Adrenal gland (tissue), 12 donors: ENCODE measurements around the gene SEPHS1. TPM values are rescaled to one million over a fixed set of nuclear protein-coding genes. Genes with fewer than 3 reads are reported as not detected.
"Not testable (repeated sequence)": the region's sequence is repeated elsewhere in the genome, so short reads cannot be mapped to it uniquely, and the experiment has no call there.

Experiments used
- DNase-seq, 7 donors: peaks; one replicate each; pipeline ENCODE4 v3.0.0-alpha.2; 2019 to 2020
- H3K27ac ChIP-seq, 5 donors: fragments of 200-600 bp; sonication (generic) in 4 of 5; 1 replicate in 3 of 5; 2 replicates in 2 of 5; pipeline versions ENCODE4 v1.5.1 to v1.8.0; 2016 to 2020; ENCODE audit warnings: mild to moderate bottlenecking in 1 of 5
- H3K27me3 ChIP-seq: fragments of 200-600 bp; 2 replicates; pipeline ENCODE4 v1.8.0; 2021
- H3K36me3 ChIP-seq, 2 donors: fragments of 200-600 bp; replicated peaks in 1 of 2; 1 replicate in 1 of 2; 2 replicates in 1 of 2; pipeline versions ENCODE4 v1.5.1 to v1.8.0; 2018 to 2022
- H3K4me1 ChIP-seq, 2 donors: fragments of 200-600 bp; replicated peaks in 1 of 2; 1 replicate in 1 of 2; 2 replicates in 1 of 2; pipeline versions ENCODE4 v1.5.1 to v1.8.0; 2018 to 2021
- H3K4me3 ChIP-seq, 4 donors: fragments of 200-600 bp; sonication (generic) in 3 of 4; one replicate each; pipeline ENCODE4 v1.5.1; 2016 to 2018
- H3K9me3 ChIP-seq, 3 donors: fragments of 200-600 bp; sonication (generic) in 1 of 3; replicated peaks in 1 of 3; 1 replicate in 2 of 3; 2 replicates in 1 of 3; pipeline versions ENCODE4 v1.5.1 to v1.8.0; 2016 to 2021
- CTCF ChIP-seq, 6 experiments: fragments of 450-650 bp in 4 of 6; fragments of 200-600 bp in 2 of 6; sonication (generic) in 1 of 6; IDR thresholded peaks; 1 replicate in 5 of 6; 2 replicates in 1 of 6; pipeline versions ENCODE4 v1.5.1 to v1.8.0; 2016 to 2021; ENCODE audit warnings: antibody characterized with exemption in 6 of 6, mild to moderate bottlenecking in 2 of 6, moderate library complexity in 1 of 6
- POLR2A ChIP-seq, 2 donors: fragments of 450-650 bp; IDR thresholded peaks; one replicate each; pipeline ENCODE4 v1.6.1; 2017; ENCODE audit warnings: antibody characterized with exemption in 2 of 2, mild to moderate bottlenecking in 2 of 2, moderate library complexity in 1 of 2
- WGBS, 4 donors: extraction: QIAGEN DNeasy Blood & Tissue Kit in 2 of 4; methylation state at CpG; one replicate each; pipeline versions ENCODE4 v1.1.5 to v1.1.7; 2013 to 2017; 5-methylcytosine and 5-hydroxymethylcytosine counted together
- intact Hi-C, 2 donors: fragments of 100-400 bp; cut with DNase I; formaldehyde crosslinking; loops; one replicate each; pipeline versions ENCODE4 v1.14.1 to v1.15.0; 2022 to 2023
- polyA plus RNA-seq, 3 donors: library from polyadenylated mRNA; stranded (reverse); fragments of 200-250 nt in 2 of 3; fragments of 350-450 nt in 1 of 3; fragmentation: Illumina TruSeq in 1 of 3; extraction: RNeasy Lipid Tissue Mini Kit (QIAGEN cat#74804) in 1 of 3; gene quantifications; one replicate each; pipeline ENCODE4 v1.2.3, GENCODE V29; 2013 to 2014
- total RNA-seq, 9 donors: library from RNA; depleted of rRNA in 4 of 9; stranded (reverse); fragments of >200 nt in 4 of 9; fragments of 120-200 nt in 1 of 9; fragmentation: NEBNext Ultra II Directional in 1 of 9; extraction: Animal tissue kit (Norgen Biotek cat#: 25700) in 1 of 9; gene quantifications; one replicate each; pipeline versions ENCODE4 v1.1.0 to v1.2.4, GENCODE V29; 2013 to 2023
- donor health status: healthy with polysubstance abuse.
- donor health status: Bipolar disorder and iron deficiency.
- donor health status: DM: yes; HTN: yes; CAD: no.
- donor health status: DM: no; HTN: no; CAD: no.
- donor health status: DM: no; HTN: no; CAD: no.
- donor health status: DM: yes; HTN: yes; CAD: no.

SEPHS1 gene
- total and polyA plus RNA-seq, 12 donors: 24.5 to 91.1 (median 46.1) TPM

GRCh38 chr10:13334556-13334955, 13.5 kb downstream of the SEPHS1 start:
- H3K9me3 ChIP-seq: no peaks in the 10 kb centered on the region
- DNase-seq: no peak
- no peak overlapping the region for H3K4me3 ChIP-seq
- WGBS, 4 donors: 96 to 98% (median 96%) methylated on average over 2 of the region's 2 CpGs
- TF ChIP-seq CTCF (IDR thresholded peaks at IDR 0.05): no peak
- no peak for TF ChIP-seq POLR2A (IDR thresholded peaks at IDR 0.05)
- intact Hi-C loops: no loop called here
- no peaks in the 10 kb centered on the region for H3K4me1 ChIP-seq
- H3K36me3 ChIP-seq: peaks cover 0 to 47% of the 10 kb centered on the region in 2 donors
- H3K27ac ChIP-seq: no peak overlapping the region
- no peaks in the 10 kb centered on the region for H3K27me3 ChIP-seq

- 92 to 94% (median 93%) methylated on average over 5 of the region's 5 CpGs for WGBS, 4 donors
Measured at GRCh38 chr10:13331646-13332045, 16.4 kb downstream of the SEPHS1 start.

DNA sequence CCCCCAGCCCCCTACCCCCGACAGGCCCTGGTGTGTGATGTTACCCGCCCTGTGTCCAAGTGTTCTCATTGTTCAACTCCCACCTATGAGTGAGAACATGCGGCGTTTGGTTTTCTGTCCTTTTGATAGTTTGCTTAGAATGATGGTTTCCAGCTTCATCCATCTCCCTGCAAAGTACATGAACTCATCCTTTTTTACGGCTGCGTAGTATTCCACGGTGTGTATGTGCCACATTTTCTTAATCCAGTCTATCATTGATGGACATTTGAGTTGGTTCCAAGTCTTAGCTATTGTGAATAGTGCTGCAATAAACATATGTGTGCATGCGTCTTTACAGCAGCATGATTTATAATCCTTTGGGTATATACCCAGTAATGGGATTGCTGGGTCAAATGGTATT, 17.1 kb downstream of the SEPHS1 start:
- intact Hi-C loops: not testable (repeated sequence)
- H3K36me3 ChIP-seq: peaks cover 0 to 77% of the 10 kb centered on the region in 2 donors
- 97 to 100% (median 98%) methylated on average over 8 of the region's 8 CpGs for WGBS, 4 donors

More at GRCh38 chr10:13331646-13332045, 16.4 kb downstream of the SEPHS1 start:
- no peak for TF ChIP-seq CTCF (IDR thresholded peaks at IDR 0.05)
- no peak for TF ChIP-seq POLR2A (IDR thresholded peaks at IDR 0.05)
- no peak overlapping the region for H3K4me3 ChIP-seq
- H3K27me3 ChIP-seq: no peaks in the 10 kb centered on the region
- H3K9me3 ChIP-seq: no peaks in the 10 kb centered on the region
- intact Hi-C loops: no loop called here
- no peak for DNase-seq
- H3K27ac ChIP-seq: no peak overlapping the region
- H3K4me1 ChIP-seq: no peaks in the 10 kb centered on the region
- peaks cover 0 to 70% of the 10 kb centered on the region in 2 donors for H3K36me3 ChIP-seq

GRCh38 chr10:13329565-13329964, 18.5 kb downstream of the SEPHS1 start:
- WGBS, 4 donors: 84 to 97% (median 89%) methylated on average over 3 of the region's 3 CpGs
- H3K36me3 ChIP-seq: peaks cover 0 to 79% of the 10 kb centered on the region in 2 donors
- H3K4me3 ChIP-seq: no peak overlapping the region
- no peaks in the 10 kb centered on the region for H3K4me1 ChIP-seq
- no peaks in the 10 kb centered on the region for H3K9me3 ChIP-seq
- H3K27ac ChIP-seq: no peak overlapping the region
- H3K27me3 ChIP-seq: no peaks in the 10 kb centered on the region
- intact Hi-C loops: no loop called here
- DNase-seq: no peak
- TF ChIP-seq CTCF (IDR thresholded peaks at IDR 0.05) (no peak), POLR2A (IDR thresholded peaks at IDR 0.05) (no peak)

More for the DNA sequence above, 17.1 kb downstream of the SEPHS1 start:
- not testable (repeated sequence) for H3K27me3 ChIP-seq, H3K4me3 ChIP-seq, H3K9me3 ChIP-seq, H3K4me1 ChIP-seq, H3K27ac ChIP-seq, DNase-seq

GRCh38 chr10:13328613-13329012, 19.5 kb downstream of the SEPHS1 start:
- no peak for DNase-seq
- 74 to 91% (median 87%) methylated on average over 10 of the region's 10 CpGs for WGBS, 4 donors
- intact Hi-C loops: no loop called here
- H3K4me1 ChIP-seq: no peaks in the 10 kb centered on the region
- peaks cover 0 to 84% of the 10 kb centered on the region in 2 donors for H3K36me3 ChIP-seq
- no peaks in the 10 kb centered on the region for H3K27me3 ChIP-seq
- no peak for TF ChIP-seq CTCF (IDR thresholded peaks at IDR 0.05)
- TF ChIP-seq POLR2A (IDR thresholded peaks at IDR 0.05): no peak
- H3K4me3 ChIP-seq: no peak overlapping the region
- H3K9me3 ChIP-seq: no peaks in the 10 kb centered on the region
- H3K27ac ChIP-seq: no peak overlapping the region
